ENCODE results near the gene TMCC1. TPM values are rescaled to one million over a fixed set of nuclear protein-coding genes. Genes with fewer than 3 reads are reported as not detected.
"Not testable (repeated sequence)": the region's sequence is repeated elsewhere in the genome, so short reads cannot be mapped to it uniquely, and the experiment has no call there.

The TMCC1 gene
- total RNA-seq, 1 donor from 2014 or later: 30.5 TPM

- DNase-seq (ENCODE audit: low read depth): not testable (repeated sequence)
Observed at GRCh38 chr3:129610794-129611445, 282.6 kb downstream of the TMCC1 start.

DNA sequence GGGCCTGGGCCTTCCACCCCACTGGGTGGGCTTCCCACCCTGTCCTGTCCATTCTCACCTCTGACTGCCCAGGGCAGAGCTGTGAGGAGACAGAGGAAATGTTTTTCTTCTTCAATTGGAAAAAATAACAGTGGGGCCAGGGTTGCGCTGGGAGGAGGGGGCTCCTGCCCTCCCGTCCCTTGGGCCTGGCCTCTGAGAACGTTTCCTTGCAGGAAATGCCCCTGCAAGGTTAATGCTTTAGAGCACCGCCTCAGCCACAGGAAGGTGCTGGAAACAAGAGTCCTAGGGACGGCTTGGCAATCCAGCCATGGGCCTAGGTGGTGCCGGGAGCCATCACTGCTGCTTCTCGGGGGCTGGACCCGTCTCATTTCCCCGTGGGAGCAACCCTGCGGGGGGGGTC is 283.2 kb downstream of the TMCC1 start:
- no peak for DNase-seq (ENCODE audit: low read depth)

- DNase-seq (ENCODE audit: low read depth): no peak
Observed at GRCh38 chr3:129609591-129610182, 283.8 kb downstream of the TMCC1 start.

GRCh38 chr3:129608936-129609590 is 284.4 kb downstream of the TMCC1 start:
- no peak for DNase-seq (ENCODE audit: low read depth)

- peak; percentile 21 for DNase-seq (ENCODE audit: low read depth)
Observed at GRCh38 chr3:129608087-129608935, 285.2 kb downstream of the TMCC1 start.

- no peak for DNase-seq (ENCODE audit: low read depth)
Observed at GRCh38 chr3:129607391-129608068, 286.0 kb downstream of the TMCC1 start.

- DNase-seq (ENCODE audit: low read depth): no peak
Observed at GRCh38 chr3:129606636-129607390, 286.7 kb downstream of the TMCC1 start, which contains the start of gene PLXND1. TSS of gene PLXND1 (minus strand) at chr3:129606676. CDS start at chr3:129606639, 37 bp downstream.

GRCh38 chr3:129605922-129606635 is 287.4 kb downstream of the TMCC1 start:
- no peak for DNase-seq (ENCODE audit: low read depth)

DNA sequence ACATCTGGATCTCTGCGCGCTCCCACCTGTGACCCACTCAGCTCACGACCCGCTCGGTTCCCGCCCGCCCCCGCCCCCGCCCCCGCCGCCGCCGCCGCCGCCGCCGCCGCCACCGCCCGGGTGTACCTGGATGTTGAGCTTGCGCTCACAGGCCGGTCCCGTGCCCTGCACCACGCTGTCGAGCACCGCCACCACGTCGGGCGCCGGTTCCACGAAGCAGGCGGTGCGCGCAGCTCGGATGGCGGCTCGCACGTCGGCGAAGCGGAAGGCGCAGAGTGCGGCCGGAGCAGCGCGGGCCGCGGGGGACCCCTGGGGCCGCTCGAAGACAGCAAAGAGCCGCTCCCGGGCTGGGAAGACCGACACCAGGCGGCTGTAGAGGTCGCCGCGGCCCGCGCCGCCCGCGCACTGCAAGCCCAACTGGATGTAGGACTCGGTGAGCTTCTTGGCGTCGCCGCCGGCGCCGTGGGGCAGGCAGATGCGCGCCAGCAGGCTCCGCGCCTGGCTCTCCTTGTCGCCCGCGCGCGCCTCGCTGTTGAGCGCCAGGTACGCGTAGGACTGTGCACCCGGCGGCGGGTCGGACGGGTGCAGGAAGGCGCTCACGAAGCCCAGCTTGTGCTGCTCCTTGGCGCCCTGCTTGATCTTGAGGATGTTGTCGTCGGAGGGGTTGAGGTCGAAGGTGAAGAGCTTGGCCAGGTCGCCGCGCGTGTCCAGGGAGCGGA is 288.1 kb downstream of the TMCC1 start:
- DNase-seq (ENCODE audit: low read depth): no peak

DNA sequence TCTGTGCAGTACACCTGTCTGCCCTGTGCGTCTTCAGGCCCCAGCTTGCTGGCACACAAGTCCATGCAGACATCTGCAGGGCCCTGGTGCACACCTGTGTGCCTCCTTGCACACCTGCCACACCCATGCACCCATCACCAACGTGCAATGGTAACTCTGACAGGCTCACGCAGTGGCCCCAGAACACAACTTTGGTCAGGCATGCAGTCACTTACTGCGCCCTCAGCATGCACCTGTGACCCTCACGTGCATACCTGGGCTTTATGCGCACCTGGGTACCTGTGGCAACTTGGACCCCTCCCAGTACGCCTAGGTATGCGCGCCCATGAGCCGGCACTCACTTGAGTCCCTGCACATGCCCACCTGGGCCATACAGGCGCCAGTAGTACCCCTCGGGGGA is 288.7 kb downstream of the TMCC1 start:
- no peak for DNase-seq (ENCODE audit: low read depth)

GRCh38 chr3:129603991-129604749 is 289.3 kb downstream of the TMCC1 start:
- DNase-seq (ENCODE audit: low read depth): no peak

GRCh38 chr3:129603561-129603942 is 290.0 kb downstream of the TMCC1 start:
- no peak for DNase-seq (ENCODE audit: low read depth)

GRCh38 chr3:129602730-129603560 is 290.6 kb downstream of the TMCC1 start:
- peak; percentile 71 for DNase-seq (ENCODE audit: low read depth)

- no peak for DNase-seq (ENCODE audit: low read depth)
Observed at GRCh38 chr3:129602309-129602708, 291.2 kb downstream of the TMCC1 start.

- DNase-seq (ENCODE audit: low read depth): no peak
Observed at GRCh38 chr3:129601713-129602112, 291.8 kb downstream of the TMCC1 start.

DNA sequence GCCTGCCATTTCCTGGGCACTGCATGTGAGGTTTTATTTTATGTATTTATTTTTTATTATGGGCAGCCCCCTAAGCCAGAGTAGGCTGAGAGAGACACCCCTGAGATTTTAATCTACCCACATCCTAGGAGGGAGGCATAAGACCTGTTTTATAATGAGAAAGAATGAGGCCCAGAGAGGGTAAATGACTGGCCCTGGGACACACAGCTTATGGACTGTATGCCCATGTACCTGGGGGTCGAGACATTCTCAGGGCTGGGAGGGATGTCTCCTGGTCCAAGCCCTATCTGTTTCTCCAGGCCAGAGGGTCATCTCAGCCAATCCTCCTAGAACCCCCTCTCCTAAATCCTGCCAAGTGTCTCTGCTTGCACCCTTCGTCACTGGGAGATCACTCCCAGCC is 293.2 kb downstream of the TMCC1 start:
- no peak for DNase-seq (ENCODE audit: low read depth)

DNA sequence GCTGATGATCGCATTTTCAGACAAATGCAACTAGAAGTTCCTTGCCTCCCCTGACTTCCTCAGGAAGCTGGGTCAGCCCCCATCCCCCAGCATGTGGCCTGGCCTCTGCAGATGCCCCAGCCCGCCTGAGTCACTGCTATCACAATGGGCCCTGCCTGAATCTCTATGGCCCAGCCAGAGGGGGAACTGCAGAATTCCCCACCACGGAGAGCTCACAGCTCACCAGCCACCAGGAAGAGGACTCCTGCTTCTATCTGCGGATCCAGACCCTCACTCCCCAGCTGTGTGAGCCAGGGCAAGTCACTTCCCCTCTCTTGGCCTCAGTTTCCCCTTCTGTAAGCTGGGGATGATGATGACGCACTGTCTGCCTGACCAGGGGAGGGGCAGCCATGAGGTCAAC is 293.9 kb downstream of the TMCC1 start:
- DNase-seq (ENCODE audit: low read depth): peak; percentile 45

GRCh38 chr3:129599073-129599472 is 294.4 kb downstream of the TMCC1 start:
- no peak for DNase-seq (ENCODE audit: low read depth)

Measured in renal cortical epithelial cell (primary cell).